H1 (cell line): Measurements from ENCODE around the gene CERKL. TPM values are rescaled to one million over a fixed set of nuclear protein-coding genes. Genes with fewer than 3 reads are reported as not detected.
A peak's percentile ranks its signal among the peaks of the same experiment; 100 is the strongest.

ENCODE experiments used
- CTCF ChIA-PET: fragments of 300-600 bp; sonication (Branson Sonifier 250); formaldehyde crosslinking; loops from one replicate; lab custom pipeline; 2021; ENCODE audit not compliant: partially characterized antibody; lab: Charles Lee
- POLR2A ChIA-PET: fragments of 300-600 bp; sonication (Branson Sonifier 250); formaldehyde crosslinking; loops from one replicate; lab custom pipeline; 2021; ENCODE audit warnings: inconsistent platforms; ENCODE audit not compliant: partially characterized antibody; lab: Charles Lee
- DNase-seq, 2 experiments: peaks; one replicate each; pipeline versions ENCODE4 v3.0.0 to v3.0.0-alpha.2; 2010 to 2022; ENCODE audit warnings: low spot score in 2 of 2, low read depth in 1 of 2, mixed read lengths in 1 of 2
- FAIRE-seq: peaks from 2 replicates; lab custom pipeline; 2011; peaks lifted over from hg19 to GRCh38; lab: Jason Lieb, UNC
- H2AFZ ChIP-seq: 2 replicates; pipeline ENCODE4 v1.8.1; 2012; ENCODE audit warnings: low read length, inconsistent platforms
- H2AK5ac ChIP-seq: 2 replicates; pipeline ENCODE4 v1.6.1; 2013; ENCODE audit warnings: low read depth, low read length
- H2BK120ac ChIP-seq: replicated peaks from 2 replicates; pipeline ENCODE3; 2013; ENCODE audit warnings: low read depth, low read length, inconsistent platforms
- H2BK12ac ChIP-seq: 2 replicates; pipeline ENCODE4 v1.6.1; 2013; ENCODE audit warnings: low read depth, low read length
- H2BK15ac ChIP-seq: 2 replicates; pipeline ENCODE4 v1.6.1; 2013; ENCODE audit warnings: low read length
- H2BK20ac ChIP-seq: 2 replicates; pipeline ENCODE4 v1.6.1; 2013; ENCODE audit warnings: low read length
- H2BK5ac ChIP-seq: 2 replicates; pipeline ENCODE4 v1.6.1; 2013; ENCODE audit warnings: low read depth, low read length
- H3K14ac ChIP-seq: 2 replicates; pipeline ENCODE4 v1.6.1; 2013; ENCODE audit warnings: inconsistent platforms; ENCODE audit not compliant: insufficient read length
- H3K18ac ChIP-seq: 2 replicates; pipeline ENCODE4 v1.6.1; 2013; ENCODE audit warnings: low read length; ENCODE audit errors: extremely low read depth
- H3K23ac ChIP-seq: 2 replicates; pipeline ENCODE4 v1.6.1; 2013; ENCODE audit warnings: inconsistent platforms; ENCODE audit not compliant: insufficient read length
- H3K23me2 ChIP-seq: 2 replicates; pipeline ENCODE4 v1.6.1; 2013; ENCODE audit warnings: low read depth, low read length
- H3K27ac ChIP-seq: 2 replicates; pipeline ENCODE4 v1.6.1; 2011; ENCODE audit warnings: low read depth, low read length, inconsistent platforms
- H3K27me3 ChIP-seq, 4 experiments: replicated peaks in 1 of 4; 1 replicate in 1 of 4; 2 replicates in 3 of 4; pipeline versions ENCODE4 v1.6.1 to v1.8.1; 2011 to 2013; ENCODE audit warnings: low read length in 3 of 4, mild to moderate bottlenecking in 3 of 4, inconsistent platforms in 2 of 4, mixed read lengths in 2 of 4, moderate library complexity in 1 of 4; ENCODE audit not compliant: control insufficient read depth in 3 of 4, insufficient read depth in 3 of 4; ENCODE audit errors: extremely low read depth in 1 of 4
- H3K36me3 ChIP-seq, 4 experiments: 2 replicates each; pipeline versions ENCODE4 v1.6.1 to v1.8.1; 2011 to 2013; ENCODE audit warnings: mild to moderate bottlenecking in 4 of 4, low read length in 3 of 4, moderate library complexity in 2 of 4, control low read depth in 1 of 4, inconsistent platforms in 1 of 4; ENCODE audit not compliant: insufficient read depth in 4 of 4, control insufficient read depth in 2 of 4
- H3K4ac ChIP-seq: replicated peaks from 2 replicates; pipeline ENCODE3; 2013; ENCODE audit warnings: low read length, low read depth, mixed read lengths, inconsistent platforms; ENCODE audit not compliant: insufficient read length
- H3K4me1 ChIP-seq, 4 experiments: replicated peaks in 1 of 4; 1 replicate in 1 of 4; 2 replicates in 3 of 4; pipeline versions ENCODE4 v1.6.1 to v1.8.1; 2011 to 2013; ENCODE audit warnings: low read length in 3 of 4, inconsistent platforms in 2 of 4, mixed read lengths in 1 of 4; ENCODE audit not compliant: insufficient read depth in 4 of 4, control insufficient read depth in 3 of 4
- H3K4me2 ChIP-seq, 2 experiments: 2 replicates each; pipeline versions ENCODE4 v1.6.1 to v1.8.1; 2011 to 2013; ENCODE audit warnings: low read depth in 2 of 2, low read length in 2 of 2, control low read depth in 1 of 2, inconsistent platforms in 1 of 2, mild to moderate bottlenecking in 1 of 2; ENCODE audit not compliant: insufficient read depth in 1 of 2
- H3K4me3 ChIP-seq, 4 experiments: fragments of 200-600, 300-600 bp in 1 of 4; sonication (generic), shearing (Covaris generic), sonication (Bioruptor Twin) in 1 of 4; 2 replicates each; pipeline versions ENCODE4 v1.5.1 to v1.8.1; 2011 to 2016; ENCODE audit warnings: low read length in 4 of 4, low read depth in 3 of 4, control low read depth in 2 of 4, inconsistent platforms in 2 of 4, mild to moderate bottlenecking in 2 of 4, mixed read lengths in 1 of 4, moderate library complexity in 1 of 4; ENCODE audit not compliant: insufficient read depth in 2 of 4; ENCODE audit errors: extremely low read depth in 1 of 4
- H3K56ac ChIP-seq: replicated peaks from 2 replicates; pipeline ENCODE3; 2013; ENCODE audit warnings: low read depth, mild to moderate bottlenecking, mixed read lengths, low read length, inconsistent platforms; ENCODE audit not compliant: insufficient read length
- H3K79me1 ChIP-seq: 2 replicates; pipeline ENCODE4 v1.6.1; 2013; ENCODE audit warnings: low read depth, low read length, control low read depth
- H3K79me2 ChIP-seq, 2 experiments: 2 replicates each; pipeline versions ENCODE4 v1.6.1 to v1.8.1; 2012 to 2013; ENCODE audit warnings: low read length in 2 of 2, mild to moderate bottlenecking in 2 of 2, inconsistent platforms in 1 of 2; ENCODE audit not compliant: insufficient read depth in 2 of 2, control insufficient read depth in 1 of 2
- H3K9ac ChIP-seq, 4 experiments: replicated peaks in 1 of 4; 1 replicate in 1 of 4; 2 replicates in 3 of 4; pipeline versions ENCODE4 v1.6.1 to v1.8.1; 2011 to 2013; ENCODE audit warnings: low read depth in 3 of 4, low read length in 3 of 4, control low read depth in 2 of 4, mild to moderate bottlenecking in 2 of 4, moderate library complexity in 2 of 4, inconsistent platforms in 1 of 4; ENCODE audit errors: extremely low read depth in 1 of 4
- H3K9me3 ChIP-seq, 2 experiments: 2 replicates each; pipeline versions ENCODE4 v1.6.1 to v1.8.1; 2012 to 2013; ENCODE audit warnings: mild to moderate bottlenecking in 2 of 2, moderate library complexity in 2 of 2, control low read depth in 1 of 2, inconsistent platforms in 1 of 2, low read depth in 1 of 2, low read length in 1 of 2, mixed read lengths in 1 of 2; ENCODE audit not compliant: insufficient read depth in 2 of 2
- H4K20me1 ChIP-seq, 2 experiments: replicated peaks in 1 of 2; 2 replicates each; pipeline versions ENCODE3 to v1.8.1; 2011 to 2013; ENCODE audit warnings: inconsistent platforms in 2 of 2, low read length in 2 of 2, mild to moderate bottlenecking in 1 of 2; ENCODE audit not compliant: insufficient read depth in 2 of 2, control insufficient read depth in 1 of 2
- H4K5ac ChIP-seq: 2 replicates; pipeline ENCODE4 v1.6.1; 2013; ENCODE audit warnings: low read length, low read depth, mixed read lengths, inconsistent platforms; ENCODE audit not compliant: insufficient read length
- H4K8ac ChIP-seq: 2 replicates; pipeline ENCODE4 v1.8.0; 2013; ENCODE audit warnings: mild to moderate bottlenecking, moderate library complexity, low read length, inconsistent platforms; ENCODE audit not compliant: insufficient read depth; ENCODE audit errors: extremely low read depth
- H4K91ac ChIP-seq: replicated peaks from 2 replicates; pipeline ENCODE3; 2013; ENCODE audit warnings: low read length, mixed read lengths, inconsistent platforms; ENCODE audit not compliant: insufficient read length
- BRCA1 ChIP-seq: IDR thresholded peaks from 2 replicates; pipeline ENCODE4 v1.6.1; 2012; ENCODE audit warnings: low read depth, low read length, improper control_type of control experiment
- SIRT6 ChIP-seq: IDR thresholded peaks from one replicate; pipeline ENCODE4 v1.7.1; 2012; ENCODE audit warnings: low read length, inconsistent platforms
- TAF1 ChIP-seq: IDR thresholded peaks from 2 replicates; pipeline ENCODE4 v1.6.1; 2011; ENCODE audit warnings: mild to moderate bottlenecking, low read depth, low read length
- WGBS, 2 experiments: shearing (Covaris generic) in 1 of 2; methylation state at CpG; one replicate each; pipeline versions ENCODE4 v1.1.6 to v1.1.7; 2013 to 2015; ENCODE audit warnings: low lambda C conversion rate in 2 of 2, mixed read lengths in 2 of 2, inconsistent platforms in 1 of 2, low coverage in 1 of 2, missing lambda C conversion rate in 1 of 2; ENCODE audit not compliant: insufficient replicate concordance in 2 of 2, insufficient coverage in 1 of 2, insufficient read length in 1 of 2; ENCODE audit errors: extremely low coverage in 1 of 2, missing lambda C conversion rate in 1 of 2; 5-methylcytosine and 5-hydroxymethylcytosine counted together
- long read RNA-seq, 2 experiments: library from RNA in 1 of 2; library from capped mRNA in 1 of 2; stranded (forward); transcript quantifications; one replicate each; pipeline ENCODE4 v2.0.0, GENCODE V29; 2021; ENCODE audit warnings: inconsistent platforms in 1 of 2
- polyA minus RNA-seq, 3 experiments: library from RNA; depleted of rRNA, polyadenylated mRNA; stranded (reverse); fragments of >200 nt; gene quantifications; 1 replicate in 2 of 3; 2 replicates in 1 of 3; pipeline ENCODE4 v1.2.3, GENCODE V29; 2011
- polyA plus RNA-seq, 7 experiments: library from polyadenylated mRNA; depleted of rRNA in 3 of 7; stranded (reverse) in 5 of 7; unstranded in 2 of 7; fragments of >200 nt in 5 of 7; fragments of 200-250 nt in 2 of 7; gene quantifications; 1 replicate in 5 of 7; 2 replicates in 1 of 7; 4 replicates in 1 of 7; pipeline versions ENCODE4 v1.2.1 to v1.2.3, GENCODE V29; 2011 to 2013; ENCODE audit warnings: missing spikeins in 2 of 7, mixed read lengths in 2 of 7
- total RNA-seq: library from RNA; stranded (reverse); fragmentation: NEBNext Ultra II Directional; extraction: Animal tissue kit (Norgen Biotek cat#: 25700); gene quantifications from 2 replicates; pipeline ENCODE4 v1.2.1, GENCODE V29; 2021

The CERKL gene
- total RNA-seq = not detected in 2 replicates
- 0.03 and 0.05 TPM in 2 replicates for polyA plus RNA-seq (2011; rRNA removed)
- 0.18 TPM for polyA plus RNA-seq (2011; cell fraction: cytosol; rRNA removed)
- polyA plus RNA-seq (2011; cell fraction: nucleus; rRNA removed) = 0.11 TPM
- 0.25 to 0.52 TPM (median 0.27 TPM) in 4 replicates for polyA plus RNA-seq (2012, experiment 1 of 2)
- not detected for polyA plus RNA-seq (2012, experiment 2 of 2)
- 0.12 TPM for polyA plus RNA-seq (2013, experiment 1 of 2)
- 0.11 TPM for polyA plus RNA-seq (2013, experiment 2 of 2)
- 0.56 TPM in 1 of 2 replicates, not detected in the other for polyA minus RNA-seq (2011; rRNA and poly(A)+ RNA removed)
- not detected for polyA minus RNA-seq (2011; cell fraction: cytosol; rRNA and poly(A)+ RNA removed)
- 0.30 TPM for polyA minus RNA-seq (2011; cell fraction: nucleus; rRNA and poly(A)+ RNA removed)
- long read RNA-seq, experiment 1 = 0 reads
- long read RNA-seq, experiment 2 = 0 reads

GRCh38 chr2:181656450-181657291, at the start of gene CERKL:
Gene CERKL (minus strand): TSS chr2:181657105. CDS start chr2:181657006, 99 bp downstream.
- Histone ChIP-seq H3K56ac (no peak within 1 kb of the TSS), H4K91ac (no peak within 1 kb of the TSS), H3K27me3 (peaks cover 23 to 53% (median 45%) of the 10 kb centered on the region in 4 experiments), H2BK15ac (no peak within 1 kb of the TSS), H3K4me1 (peaks cover 4 to 11% (median 7%) of the 10 kb centered on the region in 4 experiments; a peak in 5 of 7 replicates), H3K23me2 (peaks cover 4% of the 10 kb centered on the region; the same call in 1 of the 2 replicates), H4K5ac (no peak within 1 kb of the TSS), H3K14ac (no peak within 1 kb of the TSS), H3K9me3 (no peaks in the 10 kb centered on the region), H4K20me1 (peaks cover 0 to 2% of the 10 kb centered on the region in 2 experiments), H2BK5ac (no peak within 1 kb of the TSS), H3K79me2 (no peaks in the 10 kb centered on the region), H2BK20ac (no peak within 1 kb of the TSS), H3K23ac (no peak within 1 kb of the TSS), H4K8ac (no peak within 1 kb of the TSS), H3K4me3 (peak within 1 kb of the TSS; percentile 41 to 79 (median 65)), H3K18ac (no peak within 1 kb of the TSS), H3K36me3 (no peaks in the 10 kb centered on the region), H2AFZ (0 out of 2 replicates have a peak within 1 kb of the TSS, but pooled peaks have one; percentile 66), H3K79me1 (no peaks in the 10 kb centered on the region), H3K4ac (no peak within 1 kb of the TSS), H2BK120ac (no peak within 1 kb of the TSS), H3K9ac (peak within 1 kb of the TSS in 2 of 4 experiments; percentile 10 to 13; a peak in 1 of 7 replicates), H3K4me2 (peak within 1 kb of the TSS; percentile 93 to 98), H2BK12ac (no peak within 1 kb of the TSS), H3K27ac (no peak within 1 kb of the TSS), H2AK5ac (no peak within 1 kb of the TSS)
- ChIA-PET POLR2A (interaction anchor here (1.0 to 2.7 kb wide), 4 partner anchors 10 to 27 kb away, joined by 3 to 12 read pairs (median 6); partner anchors contain the start of gene NEUROD1), CTCF (interaction anchor here (0.9 to 3.1 kb wide), 10 partner anchors 9 to 80 kb away, joined by 3 to 17 read pairs (median 4); no protein-coding TSS in a partner anchor)
- FAIRE-seq = no peak
- peak; percentile 66 to 83 for DNase-seq
- WGBS, 2 experiments = 1% methylated on average over 60 of the region's 70 CpGs; no CpG with 5 or more reads in 1 of the 2 experiments
- TF ChIP-seq SIRT6 (no peak), TAF1 (0 out of 2 replicates have a peak, but pooled peaks have one; percentile 16), BRCA1 (no peak)
